ENCODE results near the gene APBB2.
"Not testable (repeated sequence)": the region's sequence is repeated elsewhere in the genome, so short reads cannot be mapped to it uniquely, and the experiment has no call there.

APBB2 gene

DNA sequence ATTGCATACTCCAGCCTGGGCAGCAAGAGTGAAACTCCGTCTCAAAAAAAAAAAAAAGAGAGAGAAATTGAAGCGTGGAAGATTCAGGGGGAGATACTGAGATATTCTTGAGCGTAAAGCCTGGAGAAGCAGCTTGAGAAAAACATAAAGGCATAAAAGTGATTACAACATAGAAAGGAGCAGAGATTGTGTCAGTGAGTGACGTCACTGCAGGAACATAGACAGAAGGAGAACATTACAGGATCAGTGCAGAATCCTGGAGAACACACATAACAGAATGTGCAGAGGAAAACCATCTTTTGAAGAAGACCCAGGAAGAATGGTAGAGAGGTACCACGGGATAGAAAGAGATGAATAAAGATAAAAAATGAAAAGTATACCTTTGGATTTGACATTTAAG is 147.0 kb downstream of the APBB2 start:
- no peak for DNase-seq (ENCODE audit: low read depth in 4 of 4, low spot score in 1 of 4)

DNA sequence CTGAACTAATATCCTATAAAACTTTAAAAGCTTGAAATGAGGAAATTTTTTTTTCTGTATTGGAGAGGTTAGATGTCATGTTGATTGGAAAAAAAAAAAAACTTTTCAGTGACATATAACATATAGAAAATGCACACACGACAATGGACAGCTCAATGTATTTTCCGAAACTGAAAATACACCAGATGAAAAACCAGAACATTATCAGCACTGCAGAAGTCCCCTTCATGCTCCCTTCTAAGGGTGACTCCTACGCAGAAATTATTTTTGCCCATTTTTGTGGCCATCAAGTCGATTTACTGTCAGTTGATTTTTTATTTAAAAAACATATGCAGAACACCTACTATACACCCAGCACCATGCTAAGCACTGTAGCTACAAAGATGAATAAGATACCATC is 148.3 kb downstream of the APBB2 start:
- no peak for DNase-seq (ENCODE audit: low read depth in 4 of 4, low spot score in 1 of 4)

DNA sequence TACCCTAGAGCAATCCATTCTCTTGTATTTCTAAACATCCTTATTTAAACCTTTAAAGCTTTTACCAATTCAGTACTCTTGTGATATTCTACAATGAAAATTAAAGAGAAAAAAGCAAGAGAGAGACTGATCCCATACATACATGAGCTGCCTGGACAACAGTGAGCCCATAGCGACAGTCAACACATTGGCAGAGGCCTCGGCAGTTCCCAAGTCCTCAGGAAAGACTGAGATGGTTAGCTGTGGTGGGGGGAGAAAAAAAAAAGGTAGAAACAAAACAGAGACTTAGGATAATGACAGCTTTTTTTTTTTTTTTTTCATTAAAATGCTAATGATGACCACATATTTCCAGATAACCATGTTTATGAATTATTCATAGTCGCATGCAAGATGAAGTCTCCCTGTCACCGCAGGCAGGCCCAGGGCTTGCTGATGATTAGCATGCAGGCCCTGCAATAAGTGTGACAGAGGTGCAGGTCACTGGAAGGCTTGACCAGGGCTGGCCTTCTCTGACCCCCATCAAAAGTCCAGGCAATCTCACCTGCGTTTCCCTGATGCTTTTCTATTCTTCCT is 148.8 kb downstream of the APBB2 start:
- DNase-seq (ENCODE audit: low read depth in 4 of 4, low spot score in 1 of 4), result no peak

DNA sequence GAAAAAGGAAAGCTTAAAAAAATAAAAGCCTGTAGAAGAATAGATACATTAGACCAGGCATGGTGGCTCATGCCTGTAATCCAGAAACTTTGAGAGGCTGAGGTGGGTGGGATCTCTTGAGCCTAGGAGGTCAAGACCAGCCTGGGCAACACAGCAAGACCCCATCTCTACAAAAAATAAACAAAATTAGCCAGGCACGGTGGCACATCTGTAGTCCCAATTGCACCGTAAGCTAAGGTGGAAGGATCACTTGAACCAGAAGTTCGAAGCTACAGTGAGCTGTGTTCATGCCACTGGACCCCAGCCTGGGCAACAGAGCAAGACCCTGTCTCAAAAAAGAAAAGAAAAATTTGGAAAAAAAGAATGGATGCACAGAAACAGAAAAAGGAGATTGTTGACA is 149.4 kb downstream of the APBB2 start:
- DNase-seq (ENCODE audit: low read depth in 4 of 4, low spot score in 1 of 4), result no peak

DNA sequence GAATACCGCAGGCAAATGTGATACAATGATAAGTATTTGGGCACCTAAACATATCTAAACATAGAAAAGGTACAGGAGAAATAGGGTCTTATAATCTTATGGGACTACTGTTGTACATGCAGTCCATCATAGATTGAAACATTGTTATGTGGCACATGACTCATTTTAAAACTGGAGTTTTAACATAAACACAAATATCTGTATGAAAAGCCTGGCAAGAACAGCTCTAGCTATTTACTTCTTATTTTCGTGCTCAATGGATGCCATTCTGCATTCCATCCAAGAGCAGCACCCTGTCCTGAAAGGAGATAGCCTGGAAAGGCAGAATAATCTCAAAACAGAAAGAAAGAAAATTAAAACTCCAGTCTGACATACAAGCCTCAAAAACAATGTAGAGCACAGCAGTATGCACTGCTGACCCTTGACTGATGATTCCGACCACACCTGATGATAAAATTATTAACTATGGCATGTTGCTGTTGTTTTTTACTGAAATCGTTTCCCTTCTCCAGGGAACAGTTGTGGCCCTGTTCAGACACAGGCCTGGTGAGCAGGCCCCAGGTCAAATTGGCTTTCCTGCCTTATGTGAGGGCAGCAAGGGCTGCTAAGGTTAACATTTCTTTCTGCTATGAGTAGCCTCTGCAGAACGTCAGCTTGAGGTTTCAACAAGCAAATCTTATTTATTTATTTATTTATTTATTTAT is 152.7 kb downstream of the APBB2 start:
- DNase-seq (ENCODE audit: low read depth in 4 of 4, low spot score in 1 of 4), result no peak

DNA sequence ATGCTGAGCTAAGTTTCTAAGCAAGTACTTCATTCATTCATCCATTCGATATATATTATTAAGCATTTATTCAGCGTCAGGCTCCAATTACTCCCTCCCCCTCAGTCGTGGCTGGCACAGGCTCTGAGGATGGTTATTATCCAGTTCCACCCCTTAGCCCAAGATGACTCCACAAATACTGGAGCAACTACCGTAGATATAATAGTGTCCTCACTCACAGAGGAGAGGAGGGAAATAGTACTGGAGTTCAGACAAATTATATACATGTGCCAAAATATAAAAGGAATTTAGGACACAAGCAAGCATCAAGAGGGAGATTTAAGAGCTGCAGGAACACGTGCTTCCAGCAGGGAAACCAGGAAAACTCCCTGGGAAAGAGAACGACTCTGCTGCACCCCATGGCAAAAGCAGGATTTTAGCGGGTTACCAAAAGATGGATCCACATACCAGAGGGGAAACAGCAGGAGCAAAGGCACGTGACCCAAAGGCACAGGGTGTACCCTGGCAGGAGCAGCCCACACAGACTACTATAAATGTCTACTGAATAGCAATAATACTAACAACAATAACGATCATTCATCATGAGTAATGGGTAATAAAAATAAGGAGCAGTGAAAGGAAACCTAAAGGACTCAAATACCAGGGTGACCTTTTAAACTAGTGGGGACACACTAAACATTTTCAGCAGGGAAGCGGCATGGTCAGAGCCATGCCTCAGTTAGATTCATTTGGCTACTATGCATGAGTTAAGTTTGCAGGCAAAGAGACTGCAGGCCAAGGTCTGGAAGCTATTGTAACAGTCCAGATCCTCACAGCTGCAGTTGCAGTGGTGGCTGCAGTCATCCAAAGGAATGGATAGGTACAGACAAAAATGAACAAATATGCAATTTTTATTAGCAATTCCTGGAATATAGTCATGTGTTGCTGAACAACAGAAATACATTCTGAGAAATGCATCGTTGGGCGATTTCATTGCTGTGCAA is 153.7 kb downstream of the APBB2 start:
- no peak for DNase-seq (ENCODE audit: low read depth in 4 of 4, low spot score in 1 of 4)

DNA sequence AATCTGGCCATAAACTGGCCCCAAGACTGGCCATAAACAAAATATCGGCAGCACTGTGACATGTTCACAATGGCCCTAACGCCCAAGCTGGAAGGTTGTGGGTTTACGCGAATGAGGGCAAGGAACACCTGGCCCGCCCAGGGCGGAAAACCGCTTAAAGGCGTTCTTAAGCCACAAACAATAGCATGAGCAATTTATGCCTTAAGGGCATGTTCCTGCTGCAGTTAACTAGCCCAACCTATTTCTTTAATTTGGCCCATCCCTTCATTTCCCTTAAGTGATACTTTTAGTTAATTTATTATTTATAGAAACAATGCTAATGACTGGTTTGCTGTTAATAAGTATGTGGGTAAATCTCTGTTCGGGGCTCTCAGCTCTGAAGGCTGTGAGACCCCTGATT is 154.9 kb downstream of the APBB2 start:
- DNase-seq (ENCODE audit: low read depth in 4 of 4, low spot score in 1 of 4), result not testable (repeated sequence)

DNA sequence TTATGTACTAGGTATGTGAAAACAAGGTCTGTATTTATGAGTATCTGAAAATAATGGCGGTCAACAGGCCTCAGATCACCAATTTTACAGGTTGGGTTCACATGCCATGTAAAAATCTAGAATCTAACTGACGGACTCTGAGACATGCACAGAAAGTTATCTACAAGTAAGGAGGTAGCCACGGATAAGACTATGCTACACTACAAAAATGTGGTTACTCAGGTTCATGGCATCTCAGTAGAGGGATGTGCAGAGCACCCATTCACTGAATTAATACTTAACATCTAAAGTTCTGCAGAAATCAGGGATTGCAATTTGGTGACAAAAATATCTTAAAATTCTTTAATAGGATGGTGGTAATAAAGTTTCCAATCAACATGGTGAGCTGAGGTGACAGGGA is 155.9 kb downstream of the APBB2 start:
- no peak for DNase-seq (ENCODE audit: low read depth in 4 of 4, low spot score in 1 of 4)

DNA sequence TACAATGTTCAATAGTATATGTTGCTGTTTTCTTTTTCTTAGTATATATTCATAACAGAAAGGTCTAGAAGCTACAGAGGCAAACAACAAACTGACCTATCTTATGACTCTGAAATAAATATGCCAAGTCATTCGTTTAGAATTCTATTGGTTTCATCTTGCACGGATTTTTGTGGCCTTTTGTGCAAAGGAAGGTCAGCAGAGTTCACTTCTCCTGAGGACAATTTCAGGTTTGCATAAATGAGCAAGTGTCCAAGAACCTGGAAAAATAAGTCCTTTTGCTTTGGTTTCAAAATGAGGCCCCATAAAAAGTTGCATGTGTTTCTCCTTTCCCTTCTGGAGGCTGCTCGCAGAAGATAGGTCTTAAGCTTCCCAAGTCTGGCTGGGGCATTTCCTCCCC is 156.9 kb downstream of the APBB2 start:
- DNase-seq (ENCODE audit: low read depth in 4 of 4, low spot score in 1 of 4), result no peak

DNA sequence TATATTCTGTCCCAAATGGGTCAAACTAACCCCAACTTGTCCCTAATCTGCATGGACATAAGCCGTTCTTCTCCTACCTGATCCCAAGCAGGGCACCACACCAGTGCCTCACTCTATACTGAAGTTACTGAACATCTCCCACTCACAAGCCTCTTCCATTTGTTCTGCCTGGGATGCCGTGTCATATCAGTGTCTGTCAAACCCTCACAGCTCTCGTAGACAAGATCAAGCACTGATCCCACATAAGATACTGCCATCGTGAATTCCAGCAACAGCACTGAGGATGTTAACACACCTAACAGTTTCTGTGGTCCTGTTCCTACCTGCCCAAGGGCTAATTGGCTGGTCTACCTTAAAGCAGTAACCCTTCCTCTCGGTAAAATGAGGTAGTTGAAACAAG is 162.1 kb downstream of the APBB2 start:
- DNase-seq (ENCODE audit: low read depth in 4 of 4, low spot score in 1 of 4), result no peak

DNA sequence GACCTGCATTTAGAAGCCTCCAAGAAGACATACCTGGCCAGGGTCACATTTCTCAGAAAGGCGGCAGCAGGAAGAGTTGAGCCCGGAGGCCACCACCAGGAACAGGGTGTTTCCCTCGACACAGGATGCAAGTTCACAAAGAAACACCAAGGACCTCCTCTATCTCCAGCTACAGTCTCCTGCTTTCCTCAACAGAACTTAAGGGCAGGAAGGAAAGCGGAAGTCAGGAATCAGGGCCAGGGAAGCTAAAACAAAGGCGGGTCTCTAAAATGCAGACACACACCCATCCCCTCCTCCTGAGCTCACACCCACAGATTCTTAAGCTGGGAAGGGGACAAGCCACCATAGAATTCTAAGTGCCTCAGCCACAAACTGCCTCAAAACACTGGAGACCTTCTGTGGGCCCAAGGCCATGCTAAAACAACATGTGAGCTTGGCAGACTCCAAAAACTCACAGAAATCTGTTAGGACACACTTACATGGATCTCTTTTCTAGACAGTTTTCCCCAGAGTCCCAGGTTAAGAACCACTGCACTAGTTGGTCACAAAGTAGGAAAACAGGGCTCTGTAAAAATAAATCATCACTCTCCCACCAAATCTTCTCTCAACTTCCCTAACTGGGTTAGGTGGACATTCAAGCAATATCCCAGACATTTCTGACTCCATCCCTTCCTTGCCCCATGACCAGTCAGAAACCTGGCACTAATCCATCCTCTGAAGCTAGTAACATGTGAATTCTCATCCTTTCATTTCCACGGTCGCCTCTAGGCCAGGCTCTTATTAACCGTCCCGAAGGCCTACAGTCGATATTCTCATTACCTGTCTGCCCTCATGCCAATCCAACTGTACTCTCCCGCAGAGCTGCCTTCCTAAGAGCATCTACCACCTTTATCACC is 163.2 kb downstream of the APBB2 start:
- no peak for DNase-seq (ENCODE audit: low read depth in 4 of 4, low spot score in 1 of 4)

DNA sequence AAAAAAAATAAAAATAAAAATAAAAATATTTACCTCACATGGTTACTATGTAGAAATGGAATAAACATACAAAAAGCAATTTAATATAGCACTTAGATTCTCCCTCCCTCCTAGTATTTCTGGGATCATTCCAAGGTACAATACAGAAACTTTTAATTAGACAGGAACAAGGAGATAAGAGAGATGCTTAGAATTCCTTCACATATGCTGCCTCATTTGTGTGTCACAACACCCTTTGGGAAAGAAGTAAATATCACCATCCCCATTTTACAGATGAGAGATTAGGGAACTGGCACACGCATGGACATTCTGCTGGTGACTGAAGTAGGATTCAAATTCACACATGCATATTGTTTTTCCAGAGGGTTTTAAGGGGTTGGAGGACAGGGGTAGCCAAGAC is 164.2 kb downstream of the APBB2 start:
- DNase-seq (ENCODE audit: low read depth in 4 of 4, low spot score in 1 of 4), result no peak

DNA sequence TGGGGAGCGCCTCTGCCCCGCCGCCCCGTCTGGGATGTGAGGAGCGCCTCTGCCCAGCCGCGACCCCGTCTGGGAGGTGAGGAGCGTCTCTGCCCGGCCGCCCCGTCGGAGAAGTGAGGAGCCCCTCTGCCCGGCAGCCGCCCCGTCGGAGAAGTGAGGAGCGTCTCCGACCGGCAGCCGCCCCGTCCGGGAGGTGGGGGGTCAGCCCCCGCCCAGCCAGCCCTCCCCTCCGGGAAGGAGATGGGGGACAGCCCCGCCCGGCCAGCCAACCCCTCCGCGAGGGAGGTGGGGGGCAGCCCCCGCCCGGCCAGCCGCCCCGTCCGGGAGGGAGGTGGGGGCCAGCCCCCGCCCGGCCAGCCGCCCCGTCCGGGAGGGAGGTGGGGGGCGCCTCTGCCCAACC is 165.2 kb downstream of the APBB2 start:
- DNase-seq (ENCODE audit: low read depth in 4 of 4, low spot score in 1 of 4), result not testable (repeated sequence)

DNA sequence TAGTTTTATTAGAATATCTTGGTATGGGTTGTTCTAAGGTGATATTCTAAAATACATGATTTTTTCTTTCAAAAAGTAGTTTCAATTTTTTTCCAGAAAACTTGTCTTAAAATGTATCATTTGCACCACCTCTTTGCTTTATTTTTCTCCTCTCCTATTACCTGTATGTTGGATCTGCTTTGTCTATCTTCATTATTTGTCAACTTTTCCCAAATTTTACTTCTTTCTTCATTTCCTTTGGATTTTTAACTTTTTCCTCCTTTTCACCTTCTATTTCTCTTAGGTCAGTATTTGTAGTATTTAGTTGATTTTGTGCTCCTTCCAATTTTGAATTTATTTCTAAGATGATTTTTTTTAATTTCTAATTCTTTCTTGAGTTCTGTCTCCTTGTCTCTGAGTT is 169.6 kb downstream of the APBB2 start:
- no peak for DNase-seq (ENCODE audit: low read depth in 4 of 4, low spot score in 1 of 4)

DNA sequence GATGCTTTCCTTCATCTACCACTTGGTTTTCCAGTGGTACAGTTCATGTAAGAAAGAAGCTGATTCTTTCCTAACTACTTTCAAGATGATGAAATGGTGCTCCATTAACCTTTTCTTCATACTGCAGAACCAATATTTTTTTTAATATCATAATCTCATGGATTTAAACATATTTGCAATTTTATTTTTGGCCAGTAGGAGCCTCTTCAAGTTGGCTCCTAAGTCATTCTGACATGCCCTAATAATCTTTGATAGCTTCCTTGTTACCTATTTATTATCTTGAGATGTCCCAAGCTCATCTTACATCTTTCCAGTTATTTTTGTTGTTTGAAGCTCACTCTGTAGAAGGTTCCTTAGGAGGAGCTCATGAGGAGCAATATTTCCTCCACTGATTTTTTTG is 170.2 kb downstream of the APBB2 start:
- DNase-seq (ENCODE audit: low read depth in 4 of 4, low spot score in 1 of 4), result no peak

DNA sequence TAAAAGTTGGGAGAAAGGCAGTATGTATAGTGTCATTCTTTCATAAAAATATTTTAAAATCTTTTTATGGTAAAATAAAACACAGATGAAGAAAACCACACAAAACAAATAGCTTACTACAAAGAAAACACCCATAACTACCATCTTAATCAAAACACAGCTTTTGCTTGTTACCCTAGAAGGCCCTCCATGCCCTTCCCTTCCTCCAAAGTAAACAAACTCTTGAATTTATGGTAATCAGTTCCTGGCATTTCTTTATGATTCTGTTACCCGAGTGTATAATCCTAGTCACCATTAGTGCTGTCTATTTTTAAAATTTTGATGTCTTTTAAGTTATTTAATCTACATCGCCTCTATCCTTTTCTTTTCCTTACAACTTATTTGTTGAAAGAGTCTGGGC is 170.9 kb downstream of the APBB2 start:
- DNase-seq (ENCODE audit: low read depth in 4 of 4, low spot score in 1 of 4), result no peak

DNA sequence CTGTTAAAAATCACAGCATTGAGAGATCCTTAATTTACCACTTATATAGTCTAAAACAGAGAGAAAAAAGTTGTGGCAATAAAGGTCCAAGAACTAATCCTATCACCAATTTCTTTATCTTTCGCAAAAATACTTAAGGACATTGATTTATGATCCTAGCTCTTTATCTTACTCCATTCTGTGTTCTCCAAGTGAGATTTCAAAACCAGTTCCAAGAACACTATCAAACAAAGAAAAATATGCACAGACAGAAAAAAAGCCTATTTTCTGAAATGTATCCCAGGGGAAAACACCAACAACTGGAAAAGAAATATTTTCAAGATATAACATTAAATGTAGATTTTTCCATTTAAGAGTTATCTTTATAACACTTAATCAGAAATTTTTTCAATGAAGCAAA is 172.8 kb downstream of the APBB2 start:
- DNase-seq (ENCODE audit: low read depth in 4 of 4, low spot score in 1 of 4), result no peak

DNA sequence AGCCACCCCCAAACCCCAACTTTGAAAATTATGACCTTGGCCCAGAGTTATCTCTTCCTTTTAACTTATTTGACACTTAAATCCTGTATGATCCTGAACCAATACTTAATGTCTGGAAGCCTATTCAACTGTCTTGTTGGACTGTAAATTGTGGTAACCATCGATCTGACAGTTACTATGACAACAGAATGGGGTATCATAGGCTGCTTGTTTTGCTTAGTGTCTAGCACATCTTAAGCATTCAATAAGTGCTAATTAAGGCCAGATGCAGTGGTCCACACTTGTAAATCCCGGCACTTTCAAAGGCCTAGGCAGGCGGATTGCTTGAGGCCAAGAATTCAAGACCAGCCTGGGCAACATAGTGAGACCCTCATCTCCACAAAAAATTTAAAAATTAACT is 175.0 kb downstream of the APBB2 start:
- DNase-seq (ENCODE audit: low read depth in 4 of 4, low spot score in 1 of 4), result no peak

DNA sequence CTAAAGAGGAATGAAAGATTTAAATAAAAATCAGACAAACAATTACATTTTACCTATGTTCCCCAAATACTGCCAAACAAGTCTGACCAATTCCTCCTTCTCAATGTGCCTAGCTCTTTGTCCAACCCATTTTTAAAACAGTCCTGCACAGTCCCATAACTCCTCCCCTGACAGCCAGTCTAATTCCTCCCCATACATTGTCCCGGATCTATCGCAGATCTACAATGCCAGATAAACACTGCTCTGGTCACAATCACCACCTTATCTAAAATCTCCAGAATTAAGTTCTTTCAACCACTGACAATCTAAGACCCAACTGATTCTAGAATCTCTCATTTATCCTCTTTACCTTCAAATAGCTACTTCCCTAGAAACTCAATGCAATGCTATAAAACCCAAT is 176.0 kb downstream of the APBB2 start:
- DNase-seq (ENCODE audit: low read depth in 4 of 4, low spot score in 1 of 4), result no peak

DNA sequence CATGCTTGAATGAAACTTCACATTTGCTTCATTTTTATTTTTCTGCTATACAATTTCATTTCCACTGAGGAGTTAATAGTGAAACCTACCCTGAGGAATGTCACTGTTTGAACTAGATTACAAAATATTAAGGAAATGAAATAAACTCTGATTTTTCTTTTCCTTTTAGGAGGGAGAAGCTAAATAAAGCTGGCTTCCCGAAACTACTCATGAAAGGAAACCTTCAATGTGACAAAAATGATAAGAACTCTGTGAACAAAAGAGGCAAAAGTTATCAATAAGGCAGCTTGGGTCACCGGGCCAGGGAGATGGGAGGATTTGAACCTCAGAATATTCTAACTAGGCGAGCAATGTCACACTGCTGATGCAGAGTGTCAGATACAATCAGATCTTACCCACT is 185.2 kb downstream of the APBB2 start:
- DNase-seq (ENCODE audit: low read depth in 4 of 4, low spot score in 1 of 4), result no peak

DNA sequence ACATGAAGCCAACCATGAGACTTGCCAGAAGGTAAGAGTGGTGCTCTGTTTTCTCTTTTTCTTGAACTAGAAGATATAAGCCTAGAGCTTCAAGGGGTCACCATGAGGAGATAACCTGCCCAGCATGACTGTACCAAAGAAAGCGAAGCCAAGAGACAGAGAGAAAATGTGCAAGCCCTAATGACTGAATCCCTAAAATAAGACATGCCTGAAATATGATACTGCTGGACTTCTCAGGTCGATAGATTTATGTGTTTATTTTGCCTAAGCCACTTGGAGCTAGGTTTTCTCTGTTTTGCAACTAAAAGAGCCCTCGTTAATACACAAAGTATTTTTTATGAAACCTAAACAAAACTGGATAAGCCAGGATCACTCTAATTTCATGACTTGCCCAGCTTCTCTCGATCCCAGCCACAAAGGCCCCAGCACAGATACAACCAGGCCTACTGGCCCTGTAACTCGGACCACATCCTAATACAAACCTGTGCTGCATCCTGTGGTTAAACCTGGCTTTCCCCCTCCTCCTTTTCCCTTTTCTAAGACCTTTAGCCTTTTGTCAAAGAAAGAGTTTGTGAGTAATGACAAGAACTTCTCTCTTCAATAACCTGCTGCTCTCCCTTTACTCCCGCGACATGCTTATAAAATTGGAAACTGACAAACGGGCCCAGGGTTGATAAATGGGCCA is 185.8 kb downstream of the APBB2 start:
- DNase-seq (ENCODE audit: low read depth in 4 of 4, low spot score in 1 of 4), result no peak
